BE2C (cell line): ENCODE measurements around the gene SPTBN5.
"Not testable (repeated sequence)": the region's sequence is repeated elsewhere in the genome, so short reads cannot be mapped to it uniquely, and the experiment has no call there.

ENCODE experiments used
- DNase-seq: peaks from one replicate; pipeline ENCODE4 v3.0.0-alpha.2; 2020
- H3K27me3 ChIP-seq: fragments of 250-450 bp; sonication (Bioruptor Pico); 2 replicates; pipeline ENCODE4 v1.5.1; 2020; ENCODE audit warnings: mild to moderate bottlenecking
- H3K36me3 ChIP-seq: fragments of 250-450 bp; sonication (Bioruptor Pico); 2 replicates; pipeline ENCODE4 v1.5.1; 2020; ENCODE audit warnings: mild to moderate bottlenecking
- H3K4me1 ChIP-seq: fragments of 250-450 bp; sonication (Bioruptor Pico); 2 replicates; pipeline ENCODE4 v1.5.1; 2020
- H3K4me3 ChIP-seq: 2 replicates; pipeline ENCODE4 v1.5.1; 2011; ENCODE audit warnings: low read depth, low read length
- H3K9me3 ChIP-seq: fragments of 250-450 bp; sonication (Bioruptor Pico); 2 replicates; pipeline ENCODE4 v1.5.1; 2020
- TF ChIP-seq, protein P1 (sequence below): IDR thresholded peaks from 2 replicates; pipeline ENCODE4 v1.5.1; 2012; ENCODE audit warnings: mild to moderate bottlenecking, low read depth, low read length

Gene SPTBN5

DNA sequence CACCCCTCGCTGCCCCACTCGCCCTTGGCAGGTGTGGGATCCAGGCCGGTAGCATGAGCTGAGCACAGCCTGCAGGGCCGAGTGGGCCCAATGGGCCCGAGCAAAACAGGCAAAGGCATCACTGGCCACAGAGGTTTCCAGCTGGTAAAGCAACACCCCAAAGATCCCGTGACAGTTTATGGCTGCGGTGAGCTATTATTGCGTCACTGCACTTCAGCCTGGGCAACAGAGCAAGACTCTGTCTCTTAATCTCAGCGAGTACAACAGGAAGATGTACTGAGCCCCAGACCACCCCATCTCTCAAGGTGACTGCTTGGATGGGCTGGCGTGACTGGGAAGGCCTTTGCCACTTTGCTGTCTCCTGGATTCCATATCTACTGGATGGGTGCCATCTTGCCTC lies 61.6 kb downstream of the SPTBN5 start:
- H3K27me3 ChIP-seq = no peaks in the 10 kb centered on the region
- no peaks in the 10 kb centered on the region for H3K9me3 ChIP-seq
- TF ChIP-seq, protein P1, sequence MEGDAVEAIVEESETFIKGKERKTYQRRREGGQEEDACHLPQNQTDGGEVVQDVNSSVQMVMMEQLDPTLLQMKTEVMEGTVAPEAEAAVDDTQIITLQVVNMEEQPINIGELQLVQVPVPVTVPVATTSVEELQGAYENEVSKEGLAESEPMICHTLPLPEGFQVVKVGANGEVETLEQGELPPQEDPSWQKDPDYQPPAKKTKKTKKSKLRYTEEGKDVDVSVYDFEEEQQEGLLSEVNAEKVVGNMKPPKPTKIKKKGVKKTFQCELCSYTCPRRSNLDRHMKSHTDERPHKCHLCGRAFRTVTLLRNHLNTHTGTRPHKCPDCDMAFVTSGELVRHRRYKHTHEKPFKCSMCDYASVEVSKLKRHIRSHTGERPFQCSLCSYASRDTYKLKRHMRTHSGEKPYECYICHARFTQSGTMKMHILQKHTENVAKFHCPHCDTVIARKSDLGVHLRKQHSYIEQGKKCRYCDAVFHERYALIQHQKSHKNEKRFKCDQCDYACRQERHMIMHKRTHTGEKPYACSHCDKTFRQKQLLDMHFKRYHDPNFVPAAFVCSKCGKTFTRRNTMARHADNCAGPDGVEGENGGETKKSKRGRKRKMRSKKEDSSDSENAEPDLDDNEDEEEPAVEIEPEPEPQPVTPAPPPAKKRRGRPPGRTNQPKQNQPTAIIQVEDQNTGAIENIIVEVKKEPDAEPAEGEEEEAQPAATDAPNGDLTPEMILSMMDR = no peak
- H3K4me1 ChIP-seq = no peaks in the 10 kb centered on the region
- H3K4me3 ChIP-seq = no peak overlapping the region
- H3K36me3 ChIP-seq = no peaks in the 10 kb centered on the region
- DNase-seq = no peak

DNA sequence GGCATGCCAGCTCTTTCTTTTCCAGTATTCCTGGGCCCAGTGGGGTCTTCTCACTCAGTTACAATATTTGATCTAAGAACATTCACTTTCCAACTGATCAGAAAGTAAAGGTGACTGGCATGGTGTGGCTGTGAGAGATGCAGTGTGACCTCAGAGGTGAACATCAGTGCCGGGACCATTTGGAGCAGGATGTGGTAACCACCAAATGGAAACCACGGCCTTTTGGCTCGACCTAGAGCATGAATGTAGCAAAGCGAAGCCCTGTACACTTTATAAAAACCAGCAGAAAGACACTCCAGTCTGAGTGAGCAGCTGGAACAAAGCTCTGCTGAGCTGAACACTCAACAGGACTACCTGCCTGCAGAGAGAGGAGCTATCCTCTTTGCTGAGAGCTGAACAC lies 62.6 kb downstream of the SPTBN5 start:
- H3K27me3 ChIP-seq, H3K4me3 ChIP-seq, H3K4me1 ChIP-seq, H3K9me3 ChIP-seq, H3K36me3 ChIP-seq, DNase-seq: not testable (repeated sequence)

DNA sequence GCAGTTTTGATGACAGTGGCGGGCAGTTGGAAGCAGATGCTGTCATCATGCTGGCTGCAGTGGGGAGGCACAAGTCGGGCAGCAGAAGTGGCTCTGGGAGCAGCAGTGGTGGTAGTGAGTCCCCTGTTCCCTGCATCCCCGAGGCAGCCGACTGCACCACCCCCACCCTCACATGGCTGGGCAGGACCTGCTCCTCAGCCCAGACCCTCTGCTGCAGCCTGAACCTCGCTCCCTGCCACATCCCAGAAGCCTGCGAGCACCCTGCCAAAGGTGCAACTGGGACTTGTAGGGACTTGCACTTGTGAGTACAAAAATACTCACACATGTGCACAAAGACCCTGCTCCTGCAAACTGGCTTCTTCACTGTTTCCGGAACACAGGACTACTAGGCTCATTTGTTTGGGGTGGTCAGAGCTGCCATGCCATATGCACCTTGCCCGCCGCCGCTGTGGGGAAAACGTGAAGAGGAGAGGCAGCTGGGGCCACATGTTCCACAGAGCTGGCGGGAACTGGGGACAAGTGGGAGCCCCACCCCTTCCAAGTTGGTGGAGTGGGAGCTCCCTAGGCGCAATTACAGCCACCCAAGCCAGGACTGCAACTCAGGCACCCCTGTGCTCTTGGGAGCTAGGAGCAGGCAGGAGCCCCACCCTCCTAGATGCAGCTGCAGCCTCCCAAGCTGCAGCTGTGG lies 63.8 kb downstream of the SPTBN5 start:
- no peak overlapping the region for H3K4me3 ChIP-seq
- TF ChIP-seq, protein P1 = no peak
- DNase-seq = no peak
- no peaks in the 10 kb centered on the region for H3K27me3 ChIP-seq
- no peaks in the 10 kb centered on the region for H3K36me3 ChIP-seq
- no peaks in the 10 kb centered on the region for H3K9me3 ChIP-seq
- no peaks in the 10 kb centered on the region for H3K4me1 ChIP-seq

DNA sequence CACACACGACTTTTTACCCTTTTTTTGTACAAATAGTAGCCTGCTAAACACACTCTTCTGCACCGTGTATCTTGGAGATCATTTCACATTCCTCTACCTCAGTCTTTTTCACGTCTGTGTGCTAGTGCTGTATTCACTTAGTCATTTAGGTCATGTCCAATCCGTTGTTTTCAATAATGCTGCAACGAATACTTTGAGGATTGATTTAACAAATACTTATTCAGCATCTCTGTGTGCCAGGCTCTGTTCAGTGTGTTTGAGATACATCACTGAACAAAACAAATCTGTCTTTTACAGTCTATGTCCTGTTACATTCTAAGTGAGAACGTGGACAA lies 65.1 kb downstream of the SPTBN5 start:
- H3K4me3 ChIP-seq = peak overlapping the region; percentile 87
- no peak for DNase-seq

DNA sequence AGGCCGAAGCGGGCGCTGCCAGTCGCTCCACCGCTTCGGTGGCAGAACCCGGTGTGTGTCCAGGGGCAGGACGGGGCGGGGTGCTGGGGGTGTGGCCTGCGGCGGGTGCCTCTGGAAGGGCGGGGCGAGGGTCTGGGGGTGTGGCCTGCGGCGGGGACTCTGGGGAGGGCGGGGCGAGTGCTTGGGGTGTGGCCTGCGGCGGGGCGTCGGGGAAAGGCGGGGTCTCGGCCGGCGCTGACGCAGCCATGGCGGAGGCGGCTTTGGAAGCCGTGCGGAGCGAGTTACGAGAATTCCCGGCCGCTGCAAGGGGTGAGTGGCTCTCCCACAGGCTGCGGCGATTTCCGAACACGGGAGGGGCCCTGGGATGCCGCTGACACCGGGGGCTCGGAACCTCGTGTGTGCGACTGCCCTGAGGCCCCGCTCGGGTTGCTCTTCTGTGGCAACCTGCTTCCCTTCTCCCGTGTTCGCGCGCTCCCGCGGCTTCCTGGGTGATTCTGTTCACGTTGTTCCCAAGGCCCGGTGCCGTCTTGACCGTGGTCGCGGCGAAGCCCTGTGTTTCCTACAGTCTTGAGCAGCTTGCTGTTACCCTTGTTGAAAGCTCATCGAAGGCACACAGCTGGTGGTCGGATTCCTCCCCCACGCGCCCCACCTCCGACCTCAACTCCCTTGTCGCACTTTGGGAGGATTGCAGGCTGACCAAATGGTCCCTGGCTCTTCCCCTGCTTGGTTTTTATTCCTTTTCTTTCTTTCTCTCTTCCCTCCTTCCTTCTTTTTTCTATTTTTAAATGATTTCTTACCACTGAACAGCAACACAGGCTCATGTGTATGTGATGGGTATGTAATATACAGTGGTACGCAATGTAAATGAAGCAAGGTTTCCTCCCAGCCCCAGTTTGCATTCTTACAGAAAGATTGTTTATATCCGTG lies 65.7 kb downstream of the SPTBN5 start, which contains the start of gene JMJD7:
Gene JMJD7 (plus strand): TSS at position 213 of the 927 bp plus-strand sequence. CDS start 33 bp downstream, at position 246.
- DNase-seq = peak; percentile 98
- TF ChIP-seq, protein P1 = no peak
- Histone ChIP-seq H3K4me3 (peak within 1 kb of the TSS; percentile 87), H3K36me3 (peaks cover 4% of the 10 kb centered on the region; the same call in 1 of the 2 replicates), H3K9me3 (no peaks in the 10 kb centered on the region), H3K27me3 (no peaks in the 10 kb centered on the region), H3K4me1 (no peaks in the 10 kb centered on the region)

More for the DNA sequence above, 65.1 kb downstream of the SPTBN5 start:
- no peaks in the 10 kb centered on the region for H3K36me3 ChIP-seq
- TF ChIP-seq, protein P1 = no peak
- H3K4me1 ChIP-seq = no peaks in the 10 kb centered on the region
- H3K27me3 ChIP-seq = no peaks in the 10 kb centered on the region
- H3K9me3 ChIP-seq = no peaks in the 10 kb centered on the region

DNA sequence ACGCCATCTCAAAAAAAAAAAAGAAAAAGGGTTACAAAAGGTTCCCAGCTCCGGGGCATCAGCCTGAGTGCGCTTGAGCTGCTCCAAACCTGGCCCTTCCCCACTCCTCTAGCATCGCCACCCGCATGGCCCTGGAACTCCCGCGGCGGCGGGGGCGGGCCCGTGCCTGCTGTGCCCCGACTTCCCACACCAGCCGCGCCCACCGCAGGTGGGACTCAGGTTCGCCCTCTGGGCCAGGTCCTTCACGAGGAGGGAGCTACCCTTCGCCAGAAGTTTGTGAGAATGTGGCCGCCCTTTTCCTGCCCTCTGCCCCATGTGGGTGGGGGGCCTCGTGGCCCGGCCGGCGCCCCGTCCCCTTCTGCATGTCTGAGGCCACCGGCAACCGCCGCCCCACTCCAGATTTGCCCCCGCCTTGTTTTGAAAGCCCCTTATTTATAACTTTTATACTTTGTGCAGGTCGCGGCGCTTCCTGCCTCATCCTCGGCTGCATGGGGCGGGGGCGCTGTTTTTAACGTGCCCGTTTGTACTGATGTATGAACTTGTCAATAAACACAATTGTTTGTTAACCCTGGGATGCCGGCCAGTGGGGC lies 66.5 kb downstream of the SPTBN5 start:
- TF ChIP-seq, protein P1 = no peak
- H3K36me3 ChIP-seq = peaks cover 8% of the 10 kb centered on the region; the same call in 1 of the 2 replicates
- no peak for DNase-seq

More for the DNA sequence above, 66.5 kb downstream of the SPTBN5 start:
- Histone ChIP-seq H3K9me3 (no peaks in the 10 kb centered on the region), H3K4me1 (no peaks in the 10 kb centered on the region), H3K27me3 (no peaks in the 10 kb centered on the region), H3K4me3 (peak overlapping the region; percentile 53)
